Right atrium auricular region (tissue), 2 donors: ENCODE measurements around the gene CDK4. TPM values are rescaled to one million over a fixed set of nuclear protein-coding genes. Genes with fewer than 3 reads are reported as not detected.
A peak's percentile ranks its signal among the peaks of the same experiment; 100 is the strongest.

Source experiments
- DNase-seq: peaks from one replicate; pipeline ENCODE4 v3.0.0-alpha.2; 2019; ENCODE audit warnings: low spot score
- H3K27ac ChIP-seq, 2 donors: fragments of 200-600 bp; sonication (generic); 1 replicate in 1 of 2; 2 replicates in 1 of 2; pipeline ENCODE4 v1.5.1; 2016 to 2019
- H3K27me3 ChIP-seq, 2 donors: fragments of 200-600 bp; sonication (generic); one replicate each; pipeline versions ENCODE4 v1.5.1 to v1.6.0; 2017 to 2019
- H3K36me3 ChIP-seq: fragments of 200-600 bp; sonication (generic); one replicate; pipeline ENCODE4 v1.5.1; 2016
- H3K4me1 ChIP-seq, 2 donors: fragments of 200-600 bp; sonication (generic); one replicate each; pipeline versions ENCODE4 v1.5.1 to v1.6.0; 2017 to 2019
- H3K4me3 ChIP-seq, 2 donors: fragments of 200-600 bp; sonication (generic); 1 replicate in 1 of 2; 2 replicates in 1 of 2; pipeline ENCODE4 v1.5.1; 2017 to 2019; ENCODE audit warnings: mild to moderate bottlenecking in 1 of 2, moderate library complexity in 1 of 2
- H3K9me3 ChIP-seq, 2 donors: fragments of 200-600 bp; sonication (generic); one replicate each; pipeline ENCODE4 v1.5.1; 2019
- total RNA-seq, 2 donors: library from RNA; depleted of rRNA; stranded (reverse); fragments of >200 nt; gene quantifications; one replicate each; pipeline ENCODE4 v1.1.0, GENCODE V29; 2016
- TF ChIP-seq, protein P1 (sequence below), 2 donors: fragments of 200-600 bp; sonication (generic); IDR thresholded peaks; one replicate each; pipeline ENCODE4 v1.5.1; 2019; ENCODE audit warnings: antibody characterized with exemption in 2 of 2

The CDK4 gene
- total RNA-seq, 2 donors from 2014 or later, result 32.1 to 59.7 TPM

- H3K36me3 ChIP-seq, result peaks cover 66% of the 10 kb centered on the region
Measured at GRCh38 chr12:57793920-57794319, 41.8 kb upstream of the CDK4 start.

GRCh38 chr12:57783861-57784260 lies 31.8 kb upstream of the CDK4 start:
- Histone ChIP-seq H3K4me3 (no peak overlapping the region), H3K9me3 (no peaks in the 10 kb centered on the region), H3K4me1 (peaks cover 0 to 16% of the 10 kb centered on the region in 2 donors), H3K36me3 (peaks cover 41% of the 10 kb centered on the region), H3K27ac (no peak overlapping the region), H3K27me3 (no peaks in the 10 kb centered on the region)
- TF ChIP-seq, protein P1, sequence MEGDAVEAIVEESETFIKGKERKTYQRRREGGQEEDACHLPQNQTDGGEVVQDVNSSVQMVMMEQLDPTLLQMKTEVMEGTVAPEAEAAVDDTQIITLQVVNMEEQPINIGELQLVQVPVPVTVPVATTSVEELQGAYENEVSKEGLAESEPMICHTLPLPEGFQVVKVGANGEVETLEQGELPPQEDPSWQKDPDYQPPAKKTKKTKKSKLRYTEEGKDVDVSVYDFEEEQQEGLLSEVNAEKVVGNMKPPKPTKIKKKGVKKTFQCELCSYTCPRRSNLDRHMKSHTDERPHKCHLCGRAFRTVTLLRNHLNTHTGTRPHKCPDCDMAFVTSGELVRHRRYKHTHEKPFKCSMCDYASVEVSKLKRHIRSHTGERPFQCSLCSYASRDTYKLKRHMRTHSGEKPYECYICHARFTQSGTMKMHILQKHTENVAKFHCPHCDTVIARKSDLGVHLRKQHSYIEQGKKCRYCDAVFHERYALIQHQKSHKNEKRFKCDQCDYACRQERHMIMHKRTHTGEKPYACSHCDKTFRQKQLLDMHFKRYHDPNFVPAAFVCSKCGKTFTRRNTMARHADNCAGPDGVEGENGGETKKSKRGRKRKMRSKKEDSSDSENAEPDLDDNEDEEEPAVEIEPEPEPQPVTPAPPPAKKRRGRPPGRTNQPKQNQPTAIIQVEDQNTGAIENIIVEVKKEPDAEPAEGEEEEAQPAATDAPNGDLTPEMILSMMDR (IDR thresholded peaks at IDR 0.05), result no peak
- DNase-seq, result no peak

More at GRCh38 chr12:57793920-57794319, 41.8 kb upstream of the CDK4 start:
- DNase-seq, result no peak
- H3K27ac ChIP-seq, result no peak overlapping the region
- H3K27me3 ChIP-seq, result no peaks in the 10 kb centered on the region
- no peaks in the 10 kb centered on the region for H3K4me1 ChIP-seq
- H3K4me3 ChIP-seq, result no peak overlapping the region
- H3K9me3 ChIP-seq, result no peaks in the 10 kb centered on the region
- TF ChIP-seq, protein P1 (IDR thresholded peaks at IDR 0.05), result no peak

GRCh38 chr12:57783466-57783801 lies 31.3 kb upstream of the CDK4 start:
- peaks cover 39% of the 10 kb centered on the region for H3K36me3 ChIP-seq
- H3K4me1 ChIP-seq, result peaks cover 0 to 16% of the 10 kb centered on the region in 2 donors
- no peaks in the 10 kb centered on the region for H3K27me3 ChIP-seq
- TF ChIP-seq, protein P1 (IDR thresholded peaks at IDR 0.05), result no peak
- no peak for DNase-seq
- H3K4me3 ChIP-seq, result peak overlapping the region; percentile 77 to 100
- no peak overlapping the region for H3K27ac ChIP-seq
- no peaks in the 10 kb centered on the region for H3K9me3 ChIP-seq

DNA sequence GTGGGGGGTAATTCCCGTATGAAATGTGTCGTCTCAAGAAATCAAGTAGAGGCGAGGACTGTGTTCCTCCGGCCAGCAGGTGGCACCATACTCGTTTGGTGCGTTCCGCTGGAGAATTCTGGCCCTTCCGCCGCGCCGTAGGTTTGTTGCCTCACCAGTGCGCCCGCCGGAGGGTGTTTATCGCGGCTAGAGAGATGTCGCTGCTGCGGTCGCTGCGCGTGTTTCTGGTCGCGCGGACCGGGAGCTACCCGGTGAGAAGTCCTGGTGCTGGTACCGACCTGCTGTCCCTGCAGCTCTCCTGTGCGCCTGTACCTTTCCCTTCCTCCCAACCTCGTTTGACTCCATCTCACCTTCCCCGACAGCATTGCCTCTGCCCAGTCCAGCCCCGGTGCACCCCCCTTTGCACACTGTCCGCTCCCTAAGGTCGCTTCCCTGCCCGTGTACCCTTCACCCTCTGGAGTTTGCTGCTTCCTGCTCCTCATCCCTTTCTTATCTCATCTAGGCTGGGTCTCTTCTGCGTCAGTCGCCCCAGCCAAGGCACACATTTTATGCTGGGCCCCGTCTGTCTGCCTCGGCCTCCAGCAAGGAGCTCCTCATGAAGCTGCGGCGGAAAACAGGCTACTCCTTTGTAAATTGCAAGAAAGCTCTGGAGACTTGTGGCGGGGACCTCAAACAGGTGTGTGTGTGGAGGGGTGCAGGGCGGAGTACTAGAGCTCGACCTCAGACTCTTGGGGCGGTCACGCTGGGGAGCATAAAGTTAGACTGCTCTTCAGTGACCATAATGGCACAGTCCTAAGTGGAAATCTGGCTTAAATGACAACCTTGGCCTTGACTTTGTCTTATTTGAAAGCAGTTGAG lies 30.7 kb upstream of the CDK4 start, which contains the start of gene TSFM:
TSFM (plus strand) TSS at position 180 of the 858 bp plus-strand sequence; CDS start at position 195, 15 bp downstream.
- Histone ChIP-seq H3K27ac (peak within 1 kb of the TSS; percentile 61 to 69), H3K4me3 (peak within 1 kb of the TSS; percentile 77 to 100), H3K36me3 (peaks cover 33% of the 10 kb centered on the region), H3K4me1 (peaks cover 0 to 16% of the 10 kb centered on the region in 2 donors), H3K27me3 (no peaks in the 10 kb centered on the region), H3K9me3 (no peaks in the 10 kb centered on the region)
- TF ChIP-seq, protein P1 (IDR thresholded peaks at IDR 0.05), result peak; percentile 64 to 97
- DNase-seq, result peak; percentile 96

- DNase-seq, result no peak
- TF ChIP-seq, protein P1 (IDR thresholded peaks at IDR 0.05), result no peak
- Histone ChIP-seq H3K4me1 (peaks cover 0 to 16% of the 10 kb centered on the region in 2 donors), H3K9me3 (no peaks in the 10 kb centered on the region), H3K27ac (peak overlapping the region in 1 of 2 donors; percentile 61), H3K4me3 (peak overlapping the region; percentile 77 to 100), H3K36me3 (peaks cover 27% of the 10 kb centered on the region), H3K27me3 (no peaks in the 10 kb centered on the region)
Measured at GRCh38 chr12:57782243-57782607, 30.1 kb upstream of the CDK4 start.
